ENCODE results near the gene MMS19. TPM values are rescaled to one million over a fixed set of nuclear protein-coding genes. Genes with fewer than 3 reads are reported as not detected.
A peak's percentile ranks its signal among the peaks of the same experiment; 100 is the strongest.

The MMS19 gene
- total RNA-seq, 2 donors from 2014 or later = 44.6 to 60.0 TPM

- ATAC-seq (no peak), DNase-seq (no peak)
- H3K9me3 ChIP-seq = no peaks in the 10 kb centered on the region
- intact Hi-C loops (cut with DNase I) = no loop called here
- H3K4me1 ChIP-seq = peaks cover 13% of the 10 kb centered on the region
- H3K36me3 ChIP-seq (replicated peaks in 1 of 2; ENCODE audit: insufficient read depth in 1 of 2, low read depth in 2 of 2) = no peaks in the 10 kb centered on the region
- TF ChIP-seq CTCF (IDR thresholded peaks at IDR 0.05) = no peak
- no peak for TF ChIP-seq POLR2A (IDR thresholded peaks at IDR 0.05)
- no peaks in the 10 kb centered on the region for H3K27me3 ChIP-seq
- WGBS, 2 donors = 83 to 100% methylated on average over 2 to 3 of the region's 3 CpGs
- H3K4me3 ChIP-seq = no peak overlapping the region
- no peak overlapping the region for H3K27ac ChIP-seq
These were observed 5.2 kb upstream of the MMS19 start for GRCh38 chr10:97503406-97503805.

- intact Hi-C loops (cut with DNase I) = no loop called here
- Histone ChIP-seq H3K9me3 (no peaks in the 10 kb centered on the region), H3K4me1 (peaks cover 13% of the 10 kb centered on the region), H3K27me3 (no peaks in the 10 kb centered on the region), H3K4me3 (no peak overlapping the region), H3K27ac (no peak overlapping the region), H3K36me3 (replicated peaks in 1 of 2; ENCODE audit: insufficient read depth in 1 of 2, low read depth in 2 of 2) (no peaks in the 10 kb centered on the region)
- ATAC-seq (no peak), DNase-seq (no peak)
- 89 to 95% methylated on average over 6 of the region's 6 CpGs for WGBS, 2 donors
- TF ChIP-seq POLR2A (IDR thresholded peaks at IDR 0.05) (no peak), CTCF (IDR thresholded peaks at IDR 0.05) (no peak)
These were observed 4.7 kb upstream of the MMS19 start for GRCh38 chr10:97502916-97503315.

GRCh38 chr10:97500297-97500575 lies 2.0 kb upstream of the MMS19 start:
- Histone ChIP-seq H3K36me3 (replicated peaks in 1 of 2; ENCODE audit: insufficient read depth in 1 of 2, low read depth in 2 of 2) (no peaks in the 10 kb centered on the region), H3K27me3 (no peaks in the 10 kb centered on the region), H3K4me3 (no peak overlapping the region), H3K4me1 (peaks cover 33% of the 10 kb centered on the region), H3K9me3 (no peaks in the 10 kb centered on the region), H3K27ac (peak overlapping the region in 2 of 4 donors; percentile 89 to 91)
- TF ChIP-seq POLR2A (IDR thresholded peaks at IDR 0.05) (no peak), CTCF (IDR thresholded peaks at IDR 0.05) (no peak)
- DNase-seq = no peak
- 83 to 92% methylated on average over 2 of the region's 2 CpGs for WGBS, 2 donors
- no peak for ATAC-seq
- intact Hi-C loops (cut with DNase I) = no loop called here

- H3K4me3 ChIP-seq = peak overlapping the region; percentile 70 to 77
- no peaks in the 10 kb centered on the region for H3K9me3 ChIP-seq
- H3K27me3 ChIP-seq = no peaks in the 10 kb centered on the region
- intact Hi-C loops (cut with DNase I) = loop anchor here (5.0 kb wide), 1 partner anchor 52 kb away; the partner anchor contains the start of genes EXOSC1 and ZDHHC16
- peak overlapping the region; percentile 78 to 91 (median 88) for H3K27ac ChIP-seq
- H3K36me3 ChIP-seq (replicated peaks in 1 of 2; ENCODE audit: insufficient read depth in 1 of 2, low read depth in 2 of 2) = no peaks in the 10 kb centered on the region
- peak; percentile 60 to 76 (median 68) for DNase-seq
- WGBS, 2 donors = 1% methylated on average over 13 to 41 of the region's 41 CpGs
- H3K4me1 ChIP-seq = peaks cover 38% of the 10 kb centered on the region
- ATAC-seq = no peak
- TF ChIP-seq POLR2A (IDR thresholded peaks at IDR 0.05) = no peak
- TF ChIP-seq CTCF (IDR thresholded peaks at IDR 0.05) = no peak
These were observed 1.5 kb upstream of the MMS19 start for GRCh38 chr10:97499561-97500296.
